Stimulated activated CD4-positive, alpha-beta T cell treated with anti-CD3 and anti-CD28 coated beads, Interleukin-15, amount 100 ng/mL, for 1 hour (primary cell): ENCODE measurements around the gene VPS45.
"Not testable (repeated sequence)": the region's sequence is repeated elsewhere in the genome, so short reads cannot be mapped to it uniquely, and the experiment has no call there.

Experiments
- DNase-seq, 2 donors: peaks; one replicate each; pipeline ENCODE4 v3.0.0-alpha.2; 2020; ENCODE audit warnings: low read depth in 1 of 2, low spot score in 1 of 2

VPS45 gene, protein sequence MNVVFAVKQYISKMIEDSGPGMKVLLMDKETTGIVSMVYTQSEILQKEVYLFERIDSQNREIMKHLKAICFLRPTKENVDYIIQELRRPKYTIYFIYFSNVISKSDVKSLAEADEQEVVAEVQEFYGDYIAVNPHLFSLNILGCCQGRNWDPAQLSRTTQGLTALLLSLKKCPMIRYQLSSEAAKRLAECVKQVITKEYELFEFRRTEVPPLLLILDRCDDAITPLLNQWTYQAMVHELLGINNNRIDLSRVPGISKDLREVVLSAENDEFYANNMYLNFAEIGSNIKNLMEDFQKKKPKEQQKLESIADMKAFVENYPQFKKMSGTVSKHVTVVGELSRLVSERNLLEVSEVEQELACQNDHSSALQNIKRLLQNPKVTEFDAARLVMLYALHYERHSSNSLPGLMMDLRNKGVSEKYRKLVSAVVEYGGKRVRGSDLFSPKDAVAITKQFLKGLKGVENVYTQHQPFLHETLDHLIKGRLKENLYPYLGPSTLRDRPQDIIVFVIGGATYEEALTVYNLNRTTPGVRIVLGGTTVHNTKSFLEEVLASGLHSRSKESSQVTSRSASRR

GRCh38 chr1:150067184-150068108, at the start of gene VPS45:
Gene VPS45, plus strand, starts transcription at chr1:150067776. Its CDS starts 82 bp downstream, at chr1:150067858.
- DNase-seq = peak; percentile 55 to 69

DNA sequence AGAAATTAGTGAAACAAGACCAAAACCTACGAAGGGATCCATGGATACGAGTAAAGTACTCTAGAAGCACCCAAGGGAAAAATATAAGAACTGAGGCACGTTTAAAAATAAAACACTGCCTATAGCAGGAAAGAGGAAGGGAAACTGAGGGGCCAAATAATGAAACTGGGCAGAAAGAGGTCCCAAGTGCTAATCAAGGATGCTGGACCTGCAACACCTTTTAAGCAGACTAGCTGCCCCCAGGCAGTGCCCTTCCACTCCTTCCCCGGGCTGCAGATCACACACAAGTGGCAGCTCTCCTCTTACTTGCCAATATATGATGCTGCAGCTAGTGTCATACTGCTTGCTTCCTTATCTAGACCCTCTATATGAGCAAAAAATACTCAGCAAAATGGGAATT, 49.4 kb upstream of the VPS45 start:
- DNase-seq = no peak

- DNase-seq = no peak
Observed at GRCh38 chr1:150020711-150021110, 46.9 kb upstream of the VPS45 start.

GRCh38 chr1:150021191-150021694, 46.3 kb upstream of the VPS45 start:
- DNase-seq = no peak

- DNase-seq = no peak
Observed at GRCh38 chr1:150022357-150022756, 45.2 kb upstream of the VPS45 start.

GRCh38 chr1:150024156-150024555, 43.4 kb upstream of the VPS45 start:
- DNase-seq = no peak

DNA sequence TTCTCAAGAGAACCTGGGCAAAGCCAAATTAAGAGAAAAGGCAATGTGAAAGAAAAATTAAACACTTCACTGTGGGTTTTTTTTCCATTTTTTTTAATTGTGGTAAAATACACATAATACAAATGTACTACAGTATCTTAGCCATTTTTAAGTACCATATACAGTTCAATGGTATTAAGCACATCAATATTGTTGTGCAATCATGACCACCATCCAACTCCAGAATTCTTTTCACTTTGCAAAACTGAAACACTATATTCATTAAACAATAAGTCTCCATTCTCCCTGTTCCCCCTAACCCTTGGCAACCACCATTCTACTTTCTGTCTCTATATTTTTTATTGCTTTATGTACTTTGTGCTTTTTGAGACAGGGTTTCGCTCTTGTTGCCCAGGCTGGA, 39.3 kb upstream of the VPS45 start:
- no peak for DNase-seq

- no peak for DNase-seq
Observed at GRCh38 chr1:150034336-150034735, 33.2 kb upstream of the VPS45 start.

GRCh38 chr1:150049926-150050325, 17.6 kb upstream of the VPS45 start:
- no peak for DNase-seq

DNA sequence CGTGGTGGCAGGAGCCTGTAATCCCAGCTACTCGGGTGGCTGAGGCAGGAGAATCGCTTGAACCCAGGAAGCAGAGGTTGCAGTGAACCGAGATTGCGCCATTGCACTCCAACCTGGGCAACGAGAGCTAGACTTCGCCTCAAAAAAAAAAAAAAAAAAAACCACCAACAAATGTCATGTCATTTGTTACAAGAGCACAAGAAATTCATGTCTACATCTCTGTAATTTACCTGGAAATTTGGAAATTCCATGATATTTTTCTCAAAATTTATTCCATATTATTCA, 16.5 kb upstream of the VPS45 start:
- DNase-seq = no peak

- DNase-seq = not testable (repeated sequence)
Observed at GRCh38 chr1:150051905-150052412, 15.6 kb upstream of the VPS45 start.

- DNase-seq = no peak
Observed at GRCh38 chr1:150053926-150054325, 13.7 kb upstream of the VPS45 start.

GRCh38 chr1:150055507-150055906, 12.1 kb upstream of the VPS45 start:
- DNase-seq = not testable (repeated sequence)

GRCh38 chr1:150056407-150056806, 11.2 kb upstream of the VPS45 start:
- DNase-seq = no peak

- no peak for DNase-seq
Observed at GRCh38 chr1:150060260-150060659, 7.3 kb upstream of the VPS45 start.

GRCh38 chr1:150061632-150062101, 5.9 kb upstream of the VPS45 start:
- no peak for DNase-seq

DNA sequence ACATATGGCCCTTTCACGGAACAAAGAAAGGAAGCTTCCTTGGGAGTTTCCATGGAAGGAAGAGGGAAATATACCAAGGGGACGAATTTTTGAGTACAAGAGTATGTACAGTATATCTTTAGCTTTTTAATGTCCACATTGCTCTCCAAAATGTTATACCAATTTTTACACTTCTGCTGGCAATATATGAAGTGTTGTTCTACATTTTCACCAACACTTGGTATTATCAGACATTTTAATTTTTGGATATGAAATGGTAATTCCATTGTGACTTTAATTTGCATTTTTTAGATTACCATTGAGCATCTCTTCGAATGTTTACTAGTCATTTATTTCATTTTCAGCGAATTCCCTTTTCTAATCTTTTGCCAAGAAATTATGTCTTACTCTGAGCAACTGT, 5.5 kb upstream of the VPS45 start:
- no peak for DNase-seq

- DNase-seq = no peak
Observed at GRCh38 chr1:150065184-150065871, 2.2 kb upstream of the VPS45 start.

GRCh38 chr1:150066328-150066727, 1.2 kb upstream of the VPS45 start:
- no peak for DNase-seq

DNA sequence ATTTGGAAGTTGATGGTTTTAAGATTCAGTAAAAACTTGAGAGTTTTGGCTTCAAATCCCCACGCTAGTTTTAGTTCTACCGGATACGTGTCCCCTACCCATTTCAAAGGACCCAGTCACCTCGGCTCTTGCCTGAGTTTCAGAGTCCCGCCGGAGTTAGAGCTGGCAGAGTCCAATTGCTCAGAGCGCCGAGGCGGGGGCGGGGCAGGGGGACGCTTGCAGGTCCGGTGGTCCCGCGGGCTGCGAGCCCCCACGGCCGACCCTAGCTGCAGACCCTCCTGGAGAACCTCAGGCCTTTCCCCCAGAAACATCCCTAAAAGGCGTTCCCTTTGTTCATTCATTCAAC, 765 bp upstream of the VPS45 start:
- peak; percentile 3 to 11 for DNase-seq

DNA sequence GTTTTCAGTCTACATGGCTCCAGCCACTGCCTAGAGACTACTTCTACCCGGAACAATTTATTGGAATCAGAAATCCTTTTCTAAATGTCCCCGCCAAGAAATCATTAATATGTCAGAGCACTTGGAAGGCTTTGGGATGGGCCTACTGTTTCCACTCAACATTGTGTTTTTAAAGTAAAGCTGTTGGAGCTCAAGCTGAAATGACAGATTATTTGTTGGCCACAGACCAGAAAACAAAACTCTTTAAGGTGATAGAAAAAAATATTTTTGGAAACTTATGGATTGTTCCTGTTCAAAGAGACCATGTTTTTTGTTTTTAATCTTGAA, 496 bp downstream of the VPS45 start:
- DNase-seq = no peak
